Heart right ventricle (tissue), 16 donors: ENCODE data around the gene KLK14. TPM values are rescaled to one million over a fixed set of nuclear protein-coding genes. Genes with fewer than 3 reads are reported as not detected.

Source experiments
- ATAC-seq, 8 donors: fragments of 200-7000 bp; cut with Tn5 transposase; one replicate each; pipeline ENCODE4 v1.9.1; 2020; ENCODE audit warnings: mild to moderate bottlenecking in 8 of 8, moderate library complexity in 8 of 8, moderate number of reproducible peaks in 1 of 8
- DNase-seq, 2 donors: peaks; one replicate each; pipeline ENCODE4 v3.0.0-alpha.2; 2020
- H3K27ac ChIP-seq, 10 donors: fragments of 200-600 bp; sonication (generic) in 2 of 10; one replicate each; pipeline versions ENCODE4 v1.5.0 to v1.8.0; 2020 to 2022; ENCODE audit warnings: mild to moderate bottlenecking in 3 of 10
- H3K27me3 ChIP-seq, 7 donors: fragments of 200-600 bp; one replicate each; pipeline ENCODE4 v1.8.0; 2021 to 2022; ENCODE audit warnings: mild to moderate bottlenecking in 2 of 7
- H3K36me3 ChIP-seq, 9 donors: fragments of 200-600 bp; sonication (generic) in 1 of 9; one replicate each; pipeline versions ENCODE4 v1.5.0 to v1.8.0; 2020 to 2022; ENCODE audit warnings: mild to moderate bottlenecking in 2 of 9
- H3K4me1 ChIP-seq, 9 donors: fragments of 200-600 bp; sonication (generic) in 1 of 9; one replicate each; pipeline versions ENCODE4 v1.5.0 to v1.8.0; 2020 to 2022; ENCODE audit warnings: mild to moderate bottlenecking in 4 of 9
- H3K4me3 ChIP-seq, 10 donors: fragments of 200-600 bp; sonication (generic) in 2 of 10; one replicate each; pipeline versions ENCODE4 v1.5.0 to v1.8.0; 2020 to 2022; ENCODE audit warnings: mild to moderate bottlenecking in 7 of 10, moderate library complexity in 2 of 10
- H3K9me3 ChIP-seq, 11 donors: fragments of 200-600 bp in 10 of 11; sonication (generic) in 2 of 11; one replicate each; pipeline versions ENCODE4 v1.5.0 to v1.8.0; 2013 to 2022; ENCODE audit warnings: mild to moderate bottlenecking in 2 of 11, control low read depth in 1 of 11, moderate library complexity in 1 of 11
- CTCF ChIP-seq, 9 donors: fragments of 200-600 bp; sonication (generic) in 2 of 9; IDR thresholded peaks; one replicate each; pipeline versions ENCODE4 v1.5.0 to v1.8.0; 2021 to 2022; ENCODE audit warnings: antibody characterized with exemption in 9 of 9, mild to moderate bottlenecking in 5 of 9, moderate library complexity in 1 of 9
- WGBS, 2 donors: extraction: QIAGEN DNeasy Blood & Tissue Kit; methylation state at CpG; one replicate each; pipeline ENCODE4 v1.1.7; 2013; ENCODE audit warnings: inconsistent platforms in 1 of 2; 5-methylcytosine and 5-hydroxymethylcytosine counted together
- intact Hi-C, 10 donors: fragments of 100-400 bp; cut with DNase I; formaldehyde crosslinking; loops; one replicate each; pipeline versions ENCODE4 v1.11.1 to v1.14.2; 2022
- polyA plus RNA-seq, 2 donors: library from polyadenylated mRNA; stranded (reverse); fragments of 200-250 nt; gene quantifications; one replicate each; pipeline ENCODE4 v1.2.3, GENCODE V29; 2013
- total RNA-seq, 10 donors: library from RNA; stranded (reverse); fragmentation: NEBNext Ultra II Directional in 3 of 10; extraction: Animal tissue kit (Norgen Biotek cat#: 25700) in 3 of 10; gene quantifications; one replicate each; pipeline versions ENCODE4 v1.2.1 to v1.2.4, GENCODE V29; 2021 to 2023
- donor health status: Arrhythmogenic right ventricular cardiomyopathy.
- donor health status: ischemic (EF 13 %, LVEDD 7.1; RV severe dilation, severe dysfunction).
- donor health status: healthy with polysubstance abuse.
- donor health status: DM: no; HTN: yes; CAD: no.
- donor health status: DM: no; HTN: no; CAD: no.
- donor health status: ischemic (EF 25% LVEDD 6.9; RV normal size, moderate dysfunction).
- donor health status: ischemic (EF 25% LVEDD 5.7; RV mildly dilated, moderate dysfunction).
- donor health status: healthy.
- donor health status: DM: yes; HTN: yes; CAD: no.
- donor health status: Ischemic cardiomyopathy.
- donor health status: ischemic (EF 35%, LVEDD 5.7; RV mildly dilated, moderate dysfunction).
- donor health status: nonischemic (EF 11% LVEDD 7.7; RV severe dilation, severe dysfunction).
- donor health status: DM: yes; HTN: yes; CAD: no.
- donor health status: PGD.
- donor health status: ischemic (EF 29% LVEDD 5.4; RV normal size, mild dysfunction).
- donor health status: nonischemic (EF 23%, LVEDD 6.1; RV moderate dilation, normal function).

Gene KLK14
- total and polyA plus RNA-seq, 12 donors: 0.20 to 1.2 (median 0.48) TPM; not detected in 4

GRCh38 chr19:51098365-51099046, 15.8 kb upstream of the KLK14 start:
- H3K27ac ChIP-seq: peak overlapping the region in 3 of 10 donors; percentile 22 to 73 (median 30)
- intact Hi-C loops: loop anchor here in 6 of 10 donors (5.0 to 10.0 kb wide), 5 partner anchors 71 to 174 kb away; partner anchors contain the start of gene KLK11 (in 1 of the 6)
- H3K9me3 ChIP-seq: no peaks in the 10 kb centered on the region
- 44 to 56% methylated on average over 62 to 78 of the region's 78 CpGs for WGBS, 2 donors
- TF ChIP-seq CTCF (IDR thresholded peaks at IDR 0.05): peak in 4 of 9 donors; percentile 15 to 34 (median 22)
- H3K4me3 ChIP-seq: peak overlapping the region in 5 of 10 donors; percentile 7 to 36 (median 24)
- peak in 5 of 8 donors; percentile 12 to 79 (median 67) for ATAC-seq
- peak in 1 of 2 donors; percentile 68 for DNase-seq
- H3K27me3 ChIP-seq: no peaks in the 10 kb centered on the region
- peaks cover 0 to 44% (median under 1%) of the 10 kb centered on the region in 9 donors for H3K36me3 ChIP-seq
- peaks cover 0 to 32% (median 10%) of the 10 kb centered on the region in 9 donors for H3K4me1 ChIP-seq

- 85 to 86% methylated on average over 20 of the region's 20 CpGs for WGBS, 2 donors
- ATAC-seq: no peak
- intact Hi-C loops: loop anchor here in 9 of 10 donors (1.0 to 10.0 kb wide), 8 partner anchors 70 to 173 kb away; partner anchors contain the start of gene KLK11 (in 1 of the 9)
- no peak for DNase-seq
- no peaks in the 10 kb centered on the region for H3K27me3 ChIP-seq
- peaks cover 0 to 37% (median 0%) of the 10 kb centered on the region in 9 donors for H3K36me3 ChIP-seq
- TF ChIP-seq CTCF (IDR thresholded peaks at IDR 0.05): no peak
- no peak overlapping the region for H3K4me3 ChIP-seq
- H3K4me1 ChIP-seq: peaks cover 0 to 30% (median 10%) of the 10 kb centered on the region in 9 donors
- H3K27ac ChIP-seq: no peak overlapping the region
- no peaks in the 10 kb centered on the region for H3K9me3 ChIP-seq
Measured at GRCh38 chr19:51097796-51098195, 15.1 kb upstream of the KLK14 start.

- peak in 7 of 8 donors; percentile 32 to 77 (median 63) for ATAC-seq
- WGBS, 2 donors: 13 to 16% methylated on average over 6 to 8 of the region's 8 CpGs
Measured at GRCh38 chr19:51097166-51097738, 14.6 kb upstream of the KLK14 start.

More at GRCh38 chr19:51097166-51097738, 14.6 kb upstream of the KLK14 start:
- Histone ChIP-seq H3K27ac (no peak overlapping the region), H3K9me3 (no peaks in the 10 kb centered on the region), H3K4me1 (peaks cover 0 to 30% (median 10%) of the 10 kb centered on the region in 9 donors), H3K36me3 (peaks cover 0 to 32% (median 0%) of the 10 kb centered on the region in 9 donors), H3K4me3 (no peak overlapping the region), H3K27me3 (no peaks in the 10 kb centered on the region)
- intact Hi-C loops: loop anchor here in 9 of 10 donors (1.0 to 10.0 kb wide), 8 partner anchors 70 to 172 kb away; partner anchors contain the start of gene KLK11 (in 1 of the 9)
- DNase-seq: peak; percentile 62 to 77
- peak; percentile 23 to 69 (median 61) for TF ChIP-seq CTCF (IDR thresholded peaks at IDR 0.05)
